GM12892 (cell line): ENCODE measurements around the gene TP73.

Source experiments
- POLR2A ChIP-seq: IDR thresholded peaks from 2 replicates; pipeline ENCODE4 v1.6.1; 2011; ENCODE audit warnings: low read depth, low read length, control low read depth
- POLR2AphosphoS5 ChIP-seq: IDR thresholded peaks from 2 replicates; pipeline ENCODE4 v1.6.1; 2011; ENCODE audit warnings: low read depth, low read length, control low read depth
- TAF1 ChIP-seq: IDR thresholded peaks from 2 replicates; pipeline ENCODE4 v1.6.1; 2011; ENCODE audit warnings: low read depth, mild to moderate bottlenecking, control low read depth, low read length, borderline replicate concordance

DNA sequence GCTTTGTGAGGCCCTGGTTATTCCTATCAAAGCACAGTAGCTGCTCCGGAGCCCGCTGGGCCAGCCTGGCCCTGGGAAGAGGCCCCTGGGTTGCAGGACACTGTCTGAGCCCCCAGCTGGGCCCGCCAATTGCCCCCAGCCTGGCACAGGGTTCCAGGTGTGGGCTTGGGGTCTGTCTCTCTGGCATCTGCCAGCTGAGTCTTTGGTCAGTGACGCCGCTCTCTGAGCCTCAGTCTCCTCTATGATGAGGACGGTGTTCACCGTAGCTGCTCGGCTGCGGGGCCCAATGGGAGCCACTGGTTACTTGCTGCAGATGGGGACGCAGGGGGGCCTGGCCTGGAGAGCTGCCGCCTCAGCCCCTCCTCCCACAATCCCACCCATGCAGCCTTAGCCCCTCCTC lies 41.0 kb downstream of the TP73 start:
- no peak for TF ChIP-seq POLR2AphosphoS5
- no peak for TF ChIP-seq POLR2A
- TF ChIP-seq TAF1, result no peak
